NCI-H2227 (cell line): ENCODE results near the gene SPHK2.
"Not testable (repeated sequence)": the region's sequence is repeated elsewhere in the genome, so short reads cannot be mapped to it uniquely, and the experiment has no call there.

Source experiments
- DNase-seq: peaks from one replicate; lab custom pipeline; 2025; ENCODE audit not compliant: unreplicated experiment; lab: John Stamatoyannopoulos, UW

SPHK2 gene

GRCh38 chr19:48618916-48619691 lies at the start of gene SPHK2, which contains the start of gene RPL18:
TSS of gene SPHK2 (plus strand) at chr19:48619506. CDS start at chr19:48620515, 1,009 bp downstream.
TSS of gene RPL18 (minus strand) at chr19:48619178. CDS start at chr19:48619143, 35 bp downstream.
- peak; percentile 97 for DNase-seq

GRCh38 chr19:48569814-48570213 lies 49.5 kb upstream of the SPHK2 start:
- DNase-seq = no peak

GRCh38 chr19:48571378-48572162 lies 47.7 kb upstream of the SPHK2 start:
- DNase-seq = no peak

GRCh38 chr19:48573163-48573505 lies 46.2 kb upstream of the SPHK2 start:
- no peak for DNase-seq

GRCh38 chr19:48575931-48576622 lies 43.2 kb upstream of the SPHK2 start:
- DNase-seq = no peak

GRCh38 chr19:48577908-48578307 lies 41.4 kb upstream of the SPHK2 start:
- not testable (repeated sequence) for DNase-seq

- no peak for DNase-seq
Measured at GRCh38 chr19:48578891-48579290, 40.4 kb upstream of the SPHK2 start.

- DNase-seq = no peak
Measured at GRCh38 chr19:48582168-48582567, 37.1 kb upstream of the SPHK2 start.

GRCh38 chr19:48587387-48587786 lies 31.9 kb upstream of the SPHK2 start:
- no peak for DNase-seq

GRCh38 chr19:48588670-48589401 lies 30.5 kb upstream of the SPHK2 start:
- peak; percentile 87 for DNase-seq

- DNase-seq = no peak
Measured at GRCh38 chr19:48591021-48591420, 28.3 kb upstream of the SPHK2 start.

- DNase-seq = no peak
Measured at GRCh38 chr19:48595171-48595570, 24.1 kb upstream of the SPHK2 start.

- no peak for DNase-seq
Measured at GRCh38 chr19:48595833-48596232, 23.5 kb upstream of the SPHK2 start.

- no peak for DNase-seq
Measured at GRCh38 chr19:48596237-48596636, 23.1 kb upstream of the SPHK2 start.

GRCh38 chr19:48596679-48597465 lies 22.4 kb upstream of the SPHK2 start:
- no peak for DNase-seq

- no peak for DNase-seq
Measured at GRCh38 chr19:48598996-48599700, 20.2 kb upstream of the SPHK2 start.

GRCh38 chr19:48600679-48601417 lies 18.5 kb upstream of the SPHK2 start:
- DNase-seq = no peak

- no peak for DNase-seq
Measured at GRCh38 chr19:48603001-48603400, 16.3 kb upstream of the SPHK2 start.

GRCh38 chr19:48603449-48603848 lies 15.9 kb upstream of the SPHK2 start:
- DNase-seq = no peak
